BLaER1 treated with 17β-estradiol and CSF1 and Interleukin-3, amounts not matched to agents 10 nM and 100 nM (cell line): ENCODE results near the gene MUC5B.

ENCODE experiments used
- H3K27ac ChIP-seq, 11 experiments: shearing (Covaris generic); formaldehyde crosslinking; 2 replicates each; pipeline ENCODE4 v1.8.1; 2022
- H3K27me3 ChIP-seq, 11 experiments: shearing (Covaris generic); formaldehyde crosslinking; 2 replicates each; pipeline ENCODE4 v1.8.1; 2022
- H3K36me3 ChIP-seq, 11 experiments: shearing (Covaris generic); formaldehyde crosslinking; 2 replicates each; pipeline ENCODE4 v1.8.1; 2022
- H3K4me1 ChIP-seq, 10 experiments: shearing (Covaris generic); formaldehyde crosslinking; 2 replicates each; pipeline ENCODE4 v1.8.1; 2022
- H3K4me2 ChIP-seq, 11 experiments: shearing (Covaris generic); formaldehyde crosslinking; 2 replicates each; pipeline ENCODE4 v1.8.1; 2022
- H3K4me3 ChIP-seq, 10 experiments: shearing (Covaris generic); formaldehyde crosslinking; 2 replicates each; pipeline ENCODE4 v1.8.1; 2022
- H3K9ac ChIP-seq, 11 experiments: shearing (Covaris generic); formaldehyde crosslinking; 2 replicates each; pipeline ENCODE4 v1.8.1; 2022
- H3K9me3 ChIP-seq, 11 experiments: shearing (Covaris generic); formaldehyde crosslinking; replicated peaks in 1 of 11; 2 replicates each; pipeline ENCODE4 v1.8.1; 2022
- H4K20me1 ChIP-seq, 11 experiments: shearing (Covaris generic); formaldehyde crosslinking; 2 replicates each; pipeline ENCODE4 v1.8.1; 2022
- Cebpa-rat ChIP-seq, 11 experiments: shearing (Covaris generic); IDR thresholded peaks; 2 replicates each; pipeline ENCODE4 v1.8.1; 2022

MUC5B gene

GRCh38 chr11:1234054-1234720 is 11.3 kb downstream of the MUC5B start:
- H4K20me1 ChIP-seq: peaks cover 0 to 55% (median 4%) of the 10 kb centered on the region in 11 experiments; a peak in 10 of 22 replicates
- peaks cover 0 to 19% (median 8%) of the 10 kb centered on the region in 10 experiments; a peak in 8 of 20 replicates for H3K4me1 ChIP-seq
- peaks cover 0 to 32% (median 21%) of the 10 kb centered on the region in 11 experiments; a peak in 15 of 22 replicates for H3K27me3 ChIP-seq

GRCh38 chr11:1234771-1235305 is 12.0 kb downstream of the MUC5B start:
- Histone ChIP-seq H3K27ac (no peak overlapping the region), H3K4me2 (no peak overlapping the region), H3K27me3 (peaks cover 0 to 32% (median 21%) of the 10 kb centered on the region in 11 experiments; a peak in 15 of 22 replicates), H3K4me3 (no peak overlapping the region), H3K9ac (no peak overlapping the region), H4K20me1 (peaks cover 0 to 48% (median 4%) of the 10 kb centered on the region in 11 experiments; a peak in 10 of 22 replicates), H3K4me1 (peaks cover 0 to 19% (median 8%) of the 10 kb centered on the region in 10 experiments; a peak in 8 of 20 replicates), H3K9me3 (no peaks in the 10 kb centered on the region), H3K36me3 (no peaks in the 10 kb centered on the region)
- no peak for TF ChIP-seq Cebpa-rat (IDR thresholded peaks at IDR 0.05)

More at GRCh38 chr11:1234054-1234720, 11.3 kb downstream of the MUC5B start:
- H3K4me2 ChIP-seq: no peak overlapping the region
- H3K4me3 ChIP-seq: no peak overlapping the region
- no peak overlapping the region for H3K27ac ChIP-seq
- H3K36me3 ChIP-seq: no peaks in the 10 kb centered on the region
- TF ChIP-seq Cebpa-rat (IDR thresholded peaks at IDR 0.05): no peak
- no peaks in the 10 kb centered on the region for H3K9me3 ChIP-seq
- H3K9ac ChIP-seq: no peak overlapping the region

GRCh38 chr11:1235306-1235900 is 12.5 kb downstream of the MUC5B start:
- Histone ChIP-seq H3K4me2 (no peak overlapping the region), H3K4me3 (no peak overlapping the region), H4K20me1 (peaks cover 0 to 43% (median 4%) of the 10 kb centered on the region in 11 experiments; a peak in 10 of 22 replicates), H3K9me3 (no peaks in the 10 kb centered on the region), H3K36me3 (no peaks in the 10 kb centered on the region), H3K27me3 (peaks cover 0 to 32% (median 21%) of the 10 kb centered on the region in 11 experiments; a peak in 15 of 22 replicates), H3K4me1 (peaks cover 0 to 19% (median 8%) of the 10 kb centered on the region in 10 experiments; a peak in 8 of 20 replicates), H3K27ac (no peak overlapping the region), H3K9ac (no peak overlapping the region)
- TF ChIP-seq Cebpa-rat (IDR thresholded peaks at IDR 0.05): no peak

- H3K9me3 ChIP-seq: peaks cover 0 to 3% (median 0%) of the 10 kb centered on the region in 11 experiments; a peak in 1 of 22 replicates
- no peak overlapping the region for H3K4me3 ChIP-seq
- no peak overlapping the region for H3K9ac ChIP-seq
- peaks cover 0 to 41% (median 4%) of the 10 kb centered on the region in 11 experiments; a peak in 10 of 22 replicates for H4K20me1 ChIP-seq
- H3K4me2 ChIP-seq: no peak overlapping the region
- peaks cover 0 to 16% (median 6%) of the 10 kb centered on the region in 10 experiments; a peak in 8 of 20 replicates for H3K4me1 ChIP-seq
- TF ChIP-seq Cebpa-rat (IDR thresholded peaks at IDR 0.05): no peak
- peaks cover 0 to 32% (median 21%) of the 10 kb centered on the region in 11 experiments; a peak in 15 of 22 replicates for H3K27me3 ChIP-seq
- H3K36me3 ChIP-seq: no peaks in the 10 kb centered on the region
- H3K27ac ChIP-seq: no peak overlapping the region
Observed at GRCh38 chr11:1235901-1236315, 13.0 kb downstream of the MUC5B start.

GRCh38 chr11:1236316-1237127 is 13.7 kb downstream of the MUC5B start:
- Histone ChIP-seq H3K27me3 (peaks cover 0 to 32% (median 21%) of the 10 kb centered on the region in 11 experiments; a peak in 15 of 22 replicates), H3K4me1 (peaks cover 0 to 10% (median 0%) of the 10 kb centered on the region in 10 experiments; a peak in 7 of 20 replicates), H4K20me1 (peaks cover 0 to 34% (median 2%) of the 10 kb centered on the region in 11 experiments; a peak in 9 of 22 replicates), H3K4me2 (no peak overlapping the region), H3K9ac (no peak overlapping the region), H3K27ac (no peak overlapping the region), H3K4me3 (no peak overlapping the region), H3K36me3 (no peaks in the 10 kb centered on the region), H3K9me3 (peaks cover 0 to 9% (median 3%) of the 10 kb centered on the region in 11 experiments; a peak in 8 of 22 replicates)
- no peak for TF ChIP-seq Cebpa-rat (IDR thresholded peaks at IDR 0.05)

GRCh38 chr11:1237128-1237580 is 14.3 kb downstream of the MUC5B start:
- Histone ChIP-seq H4K20me1 (peaks cover 0 to 28% (median 0%) of the 10 kb centered on the region in 11 experiments; a peak in 9 of 22 replicates), H3K4me1 (peaks cover 0 to 5% (median 0%) of the 10 kb centered on the region in 10 experiments; a peak in 2 of 20 replicates), H3K9ac (no peak overlapping the region), H3K27me3 (peaks cover 0 to 32% (median 21%) of the 10 kb centered on the region in 11 experiments; a peak in 15 of 22 replicates), H3K4me3 (no peak overlapping the region), H3K27ac (no peak overlapping the region), H3K9me3 (peaks cover 0 to 16% (median 7%) of the 10 kb centered on the region in 11 experiments; a peak in 14 of 22 replicates), H3K4me2 (no peak overlapping the region), H3K36me3 (no peaks in the 10 kb centered on the region)
- no peak for TF ChIP-seq Cebpa-rat (IDR thresholded peaks at IDR 0.05)

- Histone ChIP-seq H3K9ac (no peak overlapping the region), H3K36me3 (no peaks in the 10 kb centered on the region), H3K27me3 (peaks cover 0 to 32% (median 21%) of the 10 kb centered on the region in 11 experiments; a peak in 15 of 22 replicates), H3K9me3 (peaks cover 0 to 23% (median 13%) of the 10 kb centered on the region in 11 experiments; a peak in 17 of 22 replicates), H3K4me1 (peaks cover 0 to 5% (median 0%) of the 10 kb centered on the region in 10 experiments; a peak in 1 of 20 replicates), H3K4me2 (no peak overlapping the region), H3K4me3 (no peak overlapping the region), H3K27ac (no peak overlapping the region), H4K20me1 (peaks cover 0 to 25% (median 0%) of the 10 kb centered on the region in 11 experiments; a peak in 9 of 22 replicates)
- TF ChIP-seq Cebpa-rat (IDR thresholded peaks at IDR 0.05): no peak
Observed at GRCh38 chr11:1237851-1238250, 15.0 kb downstream of the MUC5B start.
